Suprapubic skin (tissue), 3 donors: ENCODE measurements around the gene GPX5.

Experiments
- CTCF ChIP-seq, 2 donors: fragments of 200-600 bp in 1 of 2; fragments of 450-650 bp in 1 of 2; sonication (generic) in 1 of 2; IDR thresholded peaks; one replicate each; pipeline ENCODE4 v1.5.1; 2016 to 2019; ENCODE audit warnings: antibody characterized with exemption in 2 of 2, mild to moderate bottlenecking in 1 of 2, moderate library complexity in 1 of 2
- POLR2AphosphoS5 ChIP-seq, 3 donors: sonication (generic); formaldehyde crosslinking; IDR thresholded peaks; one replicate each; pipeline ENCODE4 v1.6.1; 2017; ENCODE audit warnings: antibody characterized with exemption in 3 of 3

DNA sequence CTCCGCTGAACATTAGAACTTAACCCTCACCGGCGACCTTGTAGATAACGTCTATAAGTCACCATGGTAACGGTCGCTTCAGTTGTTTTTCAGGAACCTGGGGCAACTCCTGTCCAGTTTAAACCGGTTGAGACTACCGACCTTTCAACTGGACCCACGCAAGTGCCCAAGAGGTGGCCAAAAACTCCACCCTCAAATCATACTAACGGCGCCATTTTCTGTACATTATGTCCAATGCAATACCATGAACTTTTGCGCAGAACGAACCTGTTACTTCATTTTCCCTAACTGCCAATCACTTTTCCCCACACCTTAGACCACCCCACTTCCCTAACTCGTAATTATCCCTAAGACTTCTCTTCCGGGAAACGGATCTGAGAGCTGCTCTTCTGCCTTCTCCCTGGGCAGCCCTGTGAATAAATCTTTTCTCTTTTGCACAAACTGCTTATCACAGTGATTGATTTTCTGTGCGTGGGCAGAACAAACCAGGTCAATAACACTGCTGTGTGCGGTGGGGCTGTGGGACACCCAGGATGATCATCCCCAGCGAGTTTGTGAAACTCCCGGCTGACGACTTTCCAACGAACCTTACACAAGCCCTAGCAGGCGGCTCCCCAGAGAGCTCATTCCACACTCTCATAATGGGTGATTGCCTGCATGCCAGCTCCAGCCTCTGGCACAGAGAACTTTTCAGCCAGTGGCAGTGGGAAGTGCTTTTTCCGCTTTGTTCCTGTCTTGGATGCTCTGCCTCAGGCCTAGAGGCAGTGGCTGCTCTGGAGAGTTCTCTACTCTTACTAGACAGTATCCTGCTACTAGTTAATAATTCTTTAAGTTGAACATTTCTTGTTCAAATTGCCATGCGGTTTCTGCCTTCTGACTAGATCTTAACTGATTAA is 28.6 kb downstream of the GPX5 start:
- TF ChIP-seq CTCF (IDR thresholded peaks at IDR 0.05), result no peak
- no peak for TF ChIP-seq POLR2AphosphoS5 (IDR thresholded peaks at IDR 0.05)
